ENCODE measurements around the gene FAM149A.
A peak's percentile ranks its signal among the peaks of the same experiment; 100 is the strongest.

GRCh38 chr4:186192066-186192612 is 87.6 kb downstream of the FAM149A start:
- TF ChIP-seq CREB5 (CRISPR knock-in tag; IDR thresholded peaks at IDR 0.05; ENCODE audit: low read depth) (no peak), ZFP30 (CRISPR knock-in tag; IDR thresholded peaks at IDR 0.05) (no peak), CSDC2 (CRISPR knock-in tag; IDR thresholded peaks at IDR 0.05) (no peak), OSR1 (CRISPR knock-in tag; IDR thresholded peaks at IDR 0.05) (no peak), ARNTL (CRISPR knock-in tag; IDR thresholded peaks at IDR 0.05; ENCODE audit: borderline replicate concordance, low read depth) (no peak), ZFP3 (CRISPR knock-in tag; IDR thresholded peaks at IDR 0.05) (peak; percentile 38; the same call in 1 of the 2 replicates), ZNF70 (CRISPR knock-in tag; IDR thresholded peaks at IDR 0.05) (no peak), TCF4 (CRISPR knock-in tag; IDR thresholded peaks at IDR 0.05; ENCODE audit: borderline replicate concordance) (no peak), ISL1 (CRISPR knock-in tag; IDR thresholded peaks at IDR 0.05) (no peak), SNAI2 (CRISPR knock-in tag; IDR thresholded peaks at IDR 0.05) (no peak), RARB (CRISPR knock-in tag; IDR thresholded peaks at IDR 0.05) (no peak), POU6F1 (CRISPR knock-in tag; IDR thresholded peaks at IDR 0.05; ENCODE audit: borderline replicate concordance, low read depth) (no peak), GLIS3 (CRISPR knock-in tag; IDR thresholded peaks at IDR 0.05) (no peak)

Data from SK-N-SH treated with all-trans-retinoic acid at 6 μM for 48 hours (cell line).